Natural killer cell (primary cell): ENCODE measurements around the gene AIFM3. TPM values are rescaled to one million over a fixed set of nuclear protein-coding genes. Genes with fewer than 3 reads are reported as not detected.

Experiments
- ATAC-seq, 3 donors: fragments of 150-1000 bp in 2 of 3; fragments of 200-7000 bp in 1 of 3; cut with Tn5 transposase; 1 replicate in 1 of 3; 2 replicates in 2 of 3; pipeline ENCODE4 v1.10.0; 2021; ENCODE audit warnings: mild to moderate bottlenecking in 2 of 3, moderate library complexity in 2 of 3
- DNase-seq, 2 donors: peaks; one replicate each; pipeline versions ENCODE4 v3.0.0 to v3.0.0-alpha.2; 2013 to 2021; ENCODE audit warnings: mixed read lengths in 1 of 2
- H3K27ac ChIP-seq: one replicate; pipeline ENCODE4 v1.5.1; 2013; ENCODE audit warnings: mild to moderate bottlenecking, low read length
- H3K27me3 ChIP-seq: one replicate; pipeline ENCODE4 v1.6.1; 2013; ENCODE audit warnings: low read length; ENCODE audit not compliant: control insufficient read depth, insufficient read depth
- H3K36me3 ChIP-seq: one replicate; pipeline ENCODE4 v1.6.1; 2013; ENCODE audit warnings: low read length; ENCODE audit not compliant: control insufficient read depth, insufficient read depth
- H3K4me1 ChIP-seq: one replicate; pipeline ENCODE4 v1.6.1; 2013; ENCODE audit warnings: low read length; ENCODE audit not compliant: control insufficient read depth, insufficient read depth
- H3K4me3 ChIP-seq: one replicate; pipeline ENCODE4 v1.5.1; 2013; ENCODE audit warnings: low read length
- H3K9me3 ChIP-seq: one replicate; pipeline ENCODE4 v1.6.1; 2013; ENCODE audit warnings: low read length; ENCODE audit not compliant: control insufficient read depth, insufficient read depth
- H3K27ac Mint-ChIP-seq, 2 donors: one replicate each; pipeline ENCODE4 v1.8.0; 2022; ENCODE audit warnings: mild to moderate bottlenecking in 2 of 2, mixed read lengths in 2 of 2, moderate library complexity in 1 of 2
- H3K27me3 Mint-ChIP-seq, 2 donors: one replicate each; pipeline ENCODE4 v1.8.0; 2022; ENCODE audit warnings: low read depth in 2 of 2, mixed read lengths in 2 of 2
- H3K36me3 Mint-ChIP-seq: one replicate; pipeline ENCODE4 v1.8.0; 2022; ENCODE audit warnings: mixed read lengths
- H3K4me1 Mint-ChIP-seq, 2 donors: one replicate each; pipeline ENCODE4 v1.8.0; 2022; ENCODE audit warnings: mixed read lengths in 2 of 2
- H3K4me3 Mint-ChIP-seq: one replicate; pipeline ENCODE4 v1.8.0; 2022; ENCODE audit warnings: mild to moderate bottlenecking, moderate library complexity, mixed read lengths
- H3K9me3 Mint-ChIP-seq, 2 donors: one replicate each; pipeline ENCODE4 v1.8.0; 2022; ENCODE audit warnings: mixed read lengths in 2 of 2
- whole genome bisulfite sequencing: methylation state at CpG from one replicate; pipeline ENCODE4 v1.1.7; 2013; ENCODE audit warnings: missing lambda C conversion rate; ENCODE audit not compliant: insufficient coverage; 5-methylcytosine and 5-hydroxymethylcytosine counted together
- intact Hi-C: fragments of 100-400 bp; cut with micrococcal nuclease; formaldehyde crosslinking; loops from one replicate; pipeline ENCODE4 v1.14.2; 2022
- total RNA-seq, 4 donors: library from RNA; stranded (reverse); fragments of 120-200 nt in 1 of 4; gene quantifications; one replicate each; pipeline versions ENCODE4 v1.2.3 to v1.2.4, GENCODE V29; 2013 to 2022
- TF ChIP-seq, protein P1 (sequence below): fragments of 200-600 bp; IDR thresholded peaks from one replicate; pipeline ENCODE4 v1.8.0; 2022; ENCODE audit warnings: antibody characterized with exemption

AIFM3 gene
- total RNA-seq, 3 donors from 2014 or later (not counting 1 experiment from before 2014, with no cell fraction given), result 1.5 to 2.3 (median 2.2) TPM

DNA sequence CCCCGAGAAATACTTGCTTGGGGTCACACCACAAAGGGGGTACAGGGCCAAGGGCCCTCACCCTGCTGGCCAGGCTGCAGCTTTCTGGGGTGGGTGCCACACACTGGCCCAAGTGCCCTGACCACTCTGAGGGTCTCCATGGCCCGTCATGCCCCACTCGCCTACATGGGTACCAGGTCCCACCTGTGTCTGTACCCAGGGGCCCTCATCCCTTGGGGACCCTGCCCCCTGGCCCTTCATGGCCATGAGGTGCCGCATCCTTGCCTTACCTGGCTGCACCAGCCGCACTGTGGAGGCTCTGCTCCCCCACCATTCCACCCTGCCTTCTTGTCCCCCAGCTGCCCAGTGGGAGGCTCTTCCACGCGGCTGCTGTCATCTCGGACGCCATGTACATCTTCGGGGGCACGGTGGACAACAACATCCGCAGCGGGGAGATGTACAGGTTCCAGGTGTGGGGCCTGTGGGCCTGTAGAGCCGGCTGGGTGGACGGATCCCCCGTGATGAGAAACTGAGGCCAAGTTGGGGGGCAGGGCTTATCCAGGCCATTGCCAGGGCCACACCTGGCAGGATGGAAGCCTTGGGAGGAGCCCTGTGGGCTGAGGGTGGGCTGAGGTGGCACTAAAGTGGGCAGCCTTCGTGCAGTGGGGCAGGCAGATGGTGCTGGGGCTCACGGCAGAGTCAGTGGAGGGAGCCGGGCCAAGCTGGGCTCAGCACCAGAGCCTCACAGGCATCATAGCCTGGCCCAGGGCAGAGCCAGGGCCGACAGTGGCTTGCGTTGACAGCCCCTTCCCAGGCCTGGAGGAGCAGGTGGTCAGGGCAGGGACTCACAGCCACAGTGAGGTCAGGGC lies 25.6 kb downstream of the AIFM3 start:
- Histone ChIP-seq H3K36me3 (peaks cover 28% of the 10 kb centered on the region), H3K27ac (no peak overlapping the region), H3K27me3 (no peaks in the 10 kb centered on the region), H3K4me1 (no peaks in the 10 kb centered on the region), H3K9me3 (no peaks in the 10 kb centered on the region), H3K4me3 (no peak overlapping the region)
- 91% methylated on average over 21 of the region's 21 CpGs for WGBS
- Mint-ChIP-seq H3K4me1 (no peaks in the 10 kb centered on the region), H3K9me3 (no peaks in the 10 kb centered on the region), H3K27ac (no peak overlapping the region), H3K4me3 (no peak overlapping the region), H3K36me3 (no peaks in the 10 kb centered on the region), H3K27me3 (no peaks in the 10 kb centered on the region)
- no peak for ATAC-seq
- DNase-seq, result no peak
- intact Hi-C loops, result no loop called here
- TF ChIP-seq, protein P1, sequence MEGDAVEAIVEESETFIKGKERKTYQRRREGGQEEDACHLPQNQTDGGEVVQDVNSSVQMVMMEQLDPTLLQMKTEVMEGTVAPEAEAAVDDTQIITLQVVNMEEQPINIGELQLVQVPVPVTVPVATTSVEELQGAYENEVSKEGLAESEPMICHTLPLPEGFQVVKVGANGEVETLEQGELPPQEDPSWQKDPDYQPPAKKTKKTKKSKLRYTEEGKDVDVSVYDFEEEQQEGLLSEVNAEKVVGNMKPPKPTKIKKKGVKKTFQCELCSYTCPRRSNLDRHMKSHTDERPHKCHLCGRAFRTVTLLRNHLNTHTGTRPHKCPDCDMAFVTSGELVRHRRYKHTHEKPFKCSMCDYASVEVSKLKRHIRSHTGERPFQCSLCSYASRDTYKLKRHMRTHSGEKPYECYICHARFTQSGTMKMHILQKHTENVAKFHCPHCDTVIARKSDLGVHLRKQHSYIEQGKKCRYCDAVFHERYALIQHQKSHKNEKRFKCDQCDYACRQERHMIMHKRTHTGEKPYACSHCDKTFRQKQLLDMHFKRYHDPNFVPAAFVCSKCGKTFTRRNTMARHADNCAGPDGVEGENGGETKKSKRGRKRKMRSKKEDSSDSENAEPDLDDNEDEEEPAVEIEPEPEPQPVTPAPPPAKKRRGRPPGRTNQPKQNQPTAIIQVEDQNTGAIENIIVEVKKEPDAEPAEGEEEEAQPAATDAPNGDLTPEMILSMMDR, result no peak

DNA sequence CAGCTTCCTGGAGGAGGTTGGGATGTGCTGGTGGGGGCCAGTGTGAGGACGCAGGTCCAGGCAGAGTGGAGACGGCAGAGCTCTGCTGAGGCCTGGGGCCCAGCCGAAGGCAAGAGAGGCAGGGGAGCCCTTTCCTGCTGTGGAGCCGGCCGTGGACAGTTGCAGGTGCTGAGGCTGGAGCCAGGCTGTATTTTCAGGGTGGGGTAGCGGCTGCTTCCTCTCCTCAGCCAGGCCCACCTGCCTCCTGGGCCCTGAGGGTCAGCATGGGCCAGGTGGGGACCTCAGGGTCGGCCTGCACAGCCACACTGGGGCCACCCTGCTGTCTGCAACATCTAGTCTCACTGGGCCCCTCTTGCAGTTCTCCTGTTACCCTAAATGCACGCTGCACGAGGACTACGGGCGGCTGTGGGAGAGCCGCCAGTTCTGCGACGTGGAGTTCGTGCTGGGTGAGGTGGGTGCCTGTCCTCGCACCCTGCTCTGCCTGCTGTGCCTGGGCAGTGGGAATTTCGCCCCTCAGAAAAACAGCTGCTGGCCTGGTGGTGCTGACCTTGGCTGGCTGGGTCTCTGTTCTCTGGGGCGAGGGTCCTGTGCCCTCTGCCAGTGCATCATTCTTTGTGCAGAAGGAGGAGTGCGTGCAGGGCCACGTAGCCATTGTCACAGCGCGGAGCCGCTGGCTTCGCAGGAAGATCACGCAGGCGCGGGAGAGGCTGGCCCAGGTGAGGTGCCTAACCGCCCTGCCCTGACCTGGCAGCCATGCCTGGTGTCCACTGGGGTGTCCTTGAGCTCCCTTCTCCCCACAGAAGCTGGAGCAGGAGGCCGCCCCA lies 26.5 kb downstream of the AIFM3 start:
- Histone ChIP-seq H3K9me3 (no peaks in the 10 kb centered on the region), H3K36me3 (peaks cover 23% of the 10 kb centered on the region), H3K4me1 (no peaks in the 10 kb centered on the region), H3K4me3 (no peak overlapping the region), H3K27ac (no peak overlapping the region), H3K27me3 (no peaks in the 10 kb centered on the region)
- TF ChIP-seq, protein P1, result no peak
- DNase-seq (no peak), ATAC-seq (no peak)
- Mint-ChIP-seq H3K4me1 (no peaks in the 10 kb centered on the region), H3K4me3 (no peak overlapping the region), H3K36me3 (no peaks in the 10 kb centered on the region), H3K27ac (no peak overlapping the region), H3K27me3 (no peaks in the 10 kb centered on the region), H3K9me3 (no peaks in the 10 kb centered on the region)
- intact Hi-C loops, result no loop called here
- 96% methylated on average over 29 of the region's 29 CpGs for WGBS

DNA sequence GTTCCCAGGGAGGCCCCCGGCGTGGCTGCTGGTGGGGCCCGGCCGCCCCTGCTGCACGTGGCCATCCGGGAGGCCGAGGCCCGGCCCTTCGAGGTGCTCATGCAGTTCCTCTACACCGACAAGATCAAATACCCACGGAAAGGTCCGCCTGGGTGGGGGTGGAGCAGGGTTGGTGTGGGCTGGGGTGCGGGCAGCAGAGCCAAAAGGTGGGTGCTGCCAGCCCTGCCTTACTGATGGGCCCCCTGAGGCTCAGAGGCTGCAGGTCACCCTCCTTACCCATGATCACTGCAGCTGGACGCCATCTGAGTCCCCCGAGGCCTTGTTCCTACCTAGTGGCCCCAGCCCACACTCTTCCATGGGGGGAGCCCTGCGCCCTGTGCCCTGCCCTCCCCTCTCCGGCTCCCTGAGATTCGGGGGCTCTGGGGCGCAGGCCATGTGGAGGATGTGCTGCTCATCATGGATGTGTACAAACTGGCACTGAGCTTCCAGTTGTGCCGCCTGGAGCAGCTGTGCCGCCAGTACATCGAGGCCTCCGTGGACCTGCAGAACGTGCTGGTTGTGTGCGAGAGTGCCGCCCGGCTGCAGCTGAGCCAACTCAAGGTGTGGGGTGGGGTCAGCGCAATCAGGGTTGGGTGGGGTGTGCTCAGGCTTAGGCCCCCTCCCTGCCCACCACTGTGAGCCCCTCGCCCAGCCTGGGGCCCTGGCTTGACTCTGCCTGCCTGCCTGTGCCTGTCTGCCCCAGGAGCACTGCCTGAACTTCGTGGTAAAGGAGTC lies 27.3 kb downstream of the AIFM3 start:
- no peak overlapping the region for H3K27ac Mint-ChIP-seq
- H3K4me1 ChIP-seq, result peaks cover under 1% of the 10 kb centered on the region
- TF ChIP-seq, protein P1, result no peak
- no peaks in the 10 kb centered on the region for H3K9me3 Mint-ChIP-seq
- ATAC-seq, result no peak
- H3K4me3 ChIP-seq, result no peak overlapping the region
- no peak overlapping the region for H3K4me3 Mint-ChIP-seq
- H3K27ac ChIP-seq, result no peak overlapping the region
- no peaks in the 10 kb centered on the region for H3K27me3 Mint-ChIP-seq
- no peaks in the 10 kb centered on the region for H3K36me3 Mint-ChIP-seq
- no peak for DNase-seq
- WGBS, result 96% methylated on average over 30 of the region's 30 CpGs
- no peaks in the 10 kb centered on the region for H3K9me3 ChIP-seq
- peaks cover 24% of the 10 kb centered on the region for H3K36me3 ChIP-seq
- H3K4me1 Mint-ChIP-seq, result no peaks in the 10 kb centered on the region
- H3K27me3 ChIP-seq, result no peaks in the 10 kb centered on the region
- intact Hi-C loops, result no loop called here
